Measurements from ENCODE around the gene BNIP1.

The BNIP1 gene

DNA sequence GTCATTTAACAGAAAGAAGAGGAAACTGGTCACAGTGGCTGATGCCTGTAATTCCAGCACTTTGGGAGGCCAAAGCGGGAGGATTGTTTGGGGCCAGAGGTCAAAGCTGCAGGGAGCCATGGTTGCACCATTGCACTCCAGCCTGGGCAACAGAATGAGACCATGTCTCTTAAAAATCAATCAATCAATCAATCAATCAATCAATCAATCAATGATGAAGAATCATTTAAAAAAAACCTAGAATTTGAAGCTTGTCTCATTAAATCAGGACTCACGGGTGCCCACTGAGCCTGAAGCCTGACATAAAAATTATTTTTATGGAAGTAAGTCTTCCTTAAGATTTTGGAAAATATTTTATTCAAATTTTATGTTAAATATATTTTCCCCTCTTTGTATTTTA is 43.9 kb downstream of the BNIP1 start:
- no peaks in the 10 kb centered on the region for H3K9me3 ChIP-seq (ENCODE audit: insufficient read depth, low read depth, low read length)
- H3K4me3 ChIP-seq (ENCODE audit: low read length, poor library complexity, severe bottlenecking), result no peak overlapping the region
- H3K9ac ChIP-seq (ENCODE audit: low read depth, low read length, poor library complexity, severe bottlenecking), result no peak overlapping the region
- H3K27me3 ChIP-seq (ENCODE audit: insufficient read depth, low read length, poor library complexity, severe bottlenecking), result no peaks in the 10 kb centered on the region
- H3K4me2 ChIP-seq (ENCODE audit: low read depth, low read length, poor library complexity, severe bottlenecking), result no peak overlapping the region
- no peaks in the 10 kb centered on the region for H3K36me3 ChIP-seq (ENCODE audit: insufficient read depth, low read length)
- no peaks in the 10 kb centered on the region for H3K79me2 ChIP-seq (ENCODE audit: insufficient read depth, low read length)
- TF ChIP-seq EZH2phosphoT487 (IDR thresholded peaks at IDR 0.05; ENCODE audit: borderline replicate concordance), result no peak
- TF ChIP-seq, protein P1, sequence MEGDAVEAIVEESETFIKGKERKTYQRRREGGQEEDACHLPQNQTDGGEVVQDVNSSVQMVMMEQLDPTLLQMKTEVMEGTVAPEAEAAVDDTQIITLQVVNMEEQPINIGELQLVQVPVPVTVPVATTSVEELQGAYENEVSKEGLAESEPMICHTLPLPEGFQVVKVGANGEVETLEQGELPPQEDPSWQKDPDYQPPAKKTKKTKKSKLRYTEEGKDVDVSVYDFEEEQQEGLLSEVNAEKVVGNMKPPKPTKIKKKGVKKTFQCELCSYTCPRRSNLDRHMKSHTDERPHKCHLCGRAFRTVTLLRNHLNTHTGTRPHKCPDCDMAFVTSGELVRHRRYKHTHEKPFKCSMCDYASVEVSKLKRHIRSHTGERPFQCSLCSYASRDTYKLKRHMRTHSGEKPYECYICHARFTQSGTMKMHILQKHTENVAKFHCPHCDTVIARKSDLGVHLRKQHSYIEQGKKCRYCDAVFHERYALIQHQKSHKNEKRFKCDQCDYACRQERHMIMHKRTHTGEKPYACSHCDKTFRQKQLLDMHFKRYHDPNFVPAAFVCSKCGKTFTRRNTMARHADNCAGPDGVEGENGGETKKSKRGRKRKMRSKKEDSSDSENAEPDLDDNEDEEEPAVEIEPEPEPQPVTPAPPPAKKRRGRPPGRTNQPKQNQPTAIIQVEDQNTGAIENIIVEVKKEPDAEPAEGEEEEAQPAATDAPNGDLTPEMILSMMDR (conservative IDR thresholded peaks at IDR 0.05; ENCODE audit: low read length), result no peak
- H3K9me2 ChIP-seq (replicated peaks; ENCODE audit: low read depth, low read length), result no peaks in the 10 kb centered on the region
- H4K20me1 ChIP-seq (ENCODE audit: insufficient read depth, low read length, poor library complexity, severe bottlenecking), result no peaks in the 10 kb centered on the region
- no peak overlapping the region for H2AFZ ChIP-seq (ENCODE audit: low read length)
- H3K4me1 ChIP-seq (ENCODE audit: insufficient read depth, low read length, poor library complexity, severe bottlenecking), result no peaks in the 10 kb centered on the region
- H3F3A ChIP-seq (ENCODE audit: low read depth), result no peaks in the 10 kb centered on the region

GRCh38 chr5:173191015-173191414 is 46.7 kb downstream of the BNIP1 start:
- Histone ChIP-seq H3K4me2 (ENCODE audit: low read depth, low read length, poor library complexity, severe bottlenecking) (no peak overlapping the region), H3K9me3 (ENCODE audit: insufficient read depth, low read depth, low read length) (no peaks in the 10 kb centered on the region), H3K9ac (ENCODE audit: low read depth, low read length, poor library complexity, severe bottlenecking) (no peak overlapping the region), H3K9me2 (replicated peaks; ENCODE audit: low read depth, low read length) (no peaks in the 10 kb centered on the region), H3K4me3 (ENCODE audit: low read length, poor library complexity, severe bottlenecking) (no peak overlapping the region), H3K36me3 (ENCODE audit: insufficient read depth, low read length) (no peaks in the 10 kb centered on the region), H3K4me1 (ENCODE audit: insufficient read depth, low read length, poor library complexity, severe bottlenecking) (no peaks in the 10 kb centered on the region), H3K79me2 (ENCODE audit: insufficient read depth, low read length) (no peaks in the 10 kb centered on the region), H3K27me3 (ENCODE audit: insufficient read depth, low read length, poor library complexity, severe bottlenecking) (no peaks in the 10 kb centered on the region), H4K20me1 (ENCODE audit: insufficient read depth, low read length, poor library complexity, severe bottlenecking) (no peaks in the 10 kb centered on the region), H2AFZ (ENCODE audit: low read length) (no peak overlapping the region), H3F3A (ENCODE audit: low read depth) (no peaks in the 10 kb centered on the region)
- TF ChIP-seq, protein P1 (conservative IDR thresholded peaks at IDR 0.05; ENCODE audit: low read length), result no peak
- no peak for TF ChIP-seq EZH2phosphoT487 (IDR thresholded peaks at IDR 0.05; ENCODE audit: borderline replicate concordance)

GRCh38 chr5:173191561-173191960 is 47.2 kb downstream of the BNIP1 start:
- H2AFZ ChIP-seq (ENCODE audit: low read length), result no peak overlapping the region
- H3K4me1 ChIP-seq (ENCODE audit: insufficient read depth, low read length, poor library complexity, severe bottlenecking), result no peaks in the 10 kb centered on the region
- H3K4me2 ChIP-seq (ENCODE audit: low read depth, low read length, poor library complexity, severe bottlenecking), result no peak overlapping the region
- H3K9me3 ChIP-seq (ENCODE audit: insufficient read depth, low read depth, low read length), result no peaks in the 10 kb centered on the region
- no peaks in the 10 kb centered on the region for H3K9me2 ChIP-seq (replicated peaks; ENCODE audit: low read depth, low read length)
- no peak overlapping the region for H3K9ac ChIP-seq (ENCODE audit: low read depth, low read length, poor library complexity, severe bottlenecking)
- no peaks in the 10 kb centered on the region for H3K36me3 ChIP-seq (ENCODE audit: insufficient read depth, low read length)
- no peaks in the 10 kb centered on the region for H3F3A ChIP-seq (ENCODE audit: low read depth)
- TF ChIP-seq, protein P1 (conservative IDR thresholded peaks at IDR 0.05; ENCODE audit: low read length), result no peak
- no peak for TF ChIP-seq EZH2phosphoT487 (IDR thresholded peaks at IDR 0.05; ENCODE audit: borderline replicate concordance)
- H4K20me1 ChIP-seq (ENCODE audit: insufficient read depth, low read length, poor library complexity, severe bottlenecking), result no peaks in the 10 kb centered on the region
- no peak overlapping the region for H3K4me3 ChIP-seq (ENCODE audit: low read length, poor library complexity, severe bottlenecking)
- H3K79me2 ChIP-seq (ENCODE audit: insufficient read depth, low read length), result no peaks in the 10 kb centered on the region
- no peaks in the 10 kb centered on the region for H3K27me3 ChIP-seq (ENCODE audit: insufficient read depth, low read length, poor library complexity, severe bottlenecking)
